Transverse colon (tissue), 4 donors: ENCODE data around the gene UNC5C. TPM values are rescaled to one million over a fixed set of nuclear protein-coding genes. Genes with fewer than 3 reads are reported as not detected.
A peak's percentile ranks its signal among the peaks of the same experiment; 100 is the strongest.

ENCODE experiments used
- DNase-seq: peaks from one replicate; pipeline ENCODE4 v3.0.0-alpha.2; 2019
- H3K27ac ChIP-seq, 4 donors: fragments of 200-600 bp; sonication (generic); 2 replicates each; pipeline ENCODE4 v1.5.1; 2016 to 2018; ENCODE audit warnings: inconsistent platforms in 4 of 4
- H3K27me3 ChIP-seq: fragments of 200-600 bp; sonication (generic); 2 replicates; pipeline ENCODE4 v1.5.1; 2017; ENCODE audit warnings: inconsistent platforms
- H3K36me3 ChIP-seq, 4 donors: fragments of 200-600 bp; sonication (generic); 2 replicates each; pipeline ENCODE4 v1.5.1; 2017 to 2019; ENCODE audit warnings: inconsistent platforms in 4 of 4
- H3K4me1 ChIP-seq, 4 donors: fragments of 200-600 bp; sonication (generic); 2 replicates each; pipeline ENCODE4 v1.5.1; 2017 to 2020; ENCODE audit warnings: inconsistent platforms in 4 of 4
- H3K4me3 ChIP-seq, 4 donors: fragments of 200-600 bp; sonication (generic); 1 replicate in 1 of 4; 2 replicates in 3 of 4; pipeline versions ENCODE4 v1.5.1 to v1.6.1; 2017 to 2019; ENCODE audit warnings: inconsistent platforms in 4 of 4
- H3K9me3 ChIP-seq, 2 donors: fragments of 200-600 bp; sonication (generic); 2 replicates each; pipeline ENCODE4 v1.5.1; 2017 to 2019; ENCODE audit warnings: inconsistent platforms in 2 of 2
- EP300 ChIP-seq: sonication (generic); formaldehyde crosslinking; IDR thresholded peaks from one replicate; pipeline ENCODE4 v1.6.1; 2017; ENCODE audit warnings: antibody characterized with exemption, low read depth
- POLR2A ChIP-seq: fragments of 450-650 bp; IDR thresholded peaks from one replicate; pipeline ENCODE4 v1.6.1; 2016; ENCODE audit warnings: antibody characterized with exemption, mild to moderate bottlenecking, moderate library complexity
- POLR2AphosphoS5 ChIP-seq, 3 donors: sonication (generic); formaldehyde crosslinking; IDR thresholded peaks; one replicate each; pipeline ENCODE4 v1.6.1; 2016; ENCODE audit warnings: antibody characterized with exemption in 3 of 3
- WGBS, 2 donors: methylation state at CpG; one replicate each; pipeline ENCODE4 v1.1.5; 2018; ENCODE audit warnings: low coverage in 1 of 2; 5-methylcytosine and 5-hydroxymethylcytosine counted together
- in situ Hi-C, 4 donors: fragments of 200-750 bp; cut with MboI; loops; one replicate each; pipeline versions ENCODE4 v1.15.0 to v1.15.1; 2017; ENCODE audit warnings: low sequenced_read_pairs in 3 of 4, low pct_ligation_motif_present in 1 of 4, low pct_unique_long_range_greater_than_20kb in 1 of 4
- intact Hi-C: fragments of 100-400 bp; cut with DNase I; formaldehyde crosslinking; loops from one replicate; pipeline ENCODE4 v1.15.1; 2023; ENCODE audit warnings: low total_unique reads
- total RNA-seq, 4 donors: library from RNA; depleted of rRNA; stranded (reverse); fragments of >200 nt; gene quantifications; one replicate each; pipeline ENCODE4 v1.1.0, GENCODE V29; 2016
- TF ChIP-seq, protein P1 (sequence below), 5 experiments: fragments of 200-600 bp in 3 of 5; fragments of 450-650 bp in 2 of 5; sonication (generic) in 3 of 5; IDR thresholded peaks; 1 replicate in 2 of 5; 2 replicates in 3 of 5; pipeline ENCODE4 v1.5.1; 2016 to 2017; ENCODE audit warnings: antibody characterized with exemption in 5 of 5, inconsistent platforms in 3 of 5, mild to moderate bottlenecking in 2 of 5, moderate library complexity in 1 of 5

The UNC5C gene
- total RNA-seq, 4 donors from 2014 or later = 4.5 to 6.8 (median 4.8) TPM

GRCh38 chr4:95511477-95511876 is 37.3 kb downstream of the UNC5C start:
- TF ChIP-seq, protein P1, sequence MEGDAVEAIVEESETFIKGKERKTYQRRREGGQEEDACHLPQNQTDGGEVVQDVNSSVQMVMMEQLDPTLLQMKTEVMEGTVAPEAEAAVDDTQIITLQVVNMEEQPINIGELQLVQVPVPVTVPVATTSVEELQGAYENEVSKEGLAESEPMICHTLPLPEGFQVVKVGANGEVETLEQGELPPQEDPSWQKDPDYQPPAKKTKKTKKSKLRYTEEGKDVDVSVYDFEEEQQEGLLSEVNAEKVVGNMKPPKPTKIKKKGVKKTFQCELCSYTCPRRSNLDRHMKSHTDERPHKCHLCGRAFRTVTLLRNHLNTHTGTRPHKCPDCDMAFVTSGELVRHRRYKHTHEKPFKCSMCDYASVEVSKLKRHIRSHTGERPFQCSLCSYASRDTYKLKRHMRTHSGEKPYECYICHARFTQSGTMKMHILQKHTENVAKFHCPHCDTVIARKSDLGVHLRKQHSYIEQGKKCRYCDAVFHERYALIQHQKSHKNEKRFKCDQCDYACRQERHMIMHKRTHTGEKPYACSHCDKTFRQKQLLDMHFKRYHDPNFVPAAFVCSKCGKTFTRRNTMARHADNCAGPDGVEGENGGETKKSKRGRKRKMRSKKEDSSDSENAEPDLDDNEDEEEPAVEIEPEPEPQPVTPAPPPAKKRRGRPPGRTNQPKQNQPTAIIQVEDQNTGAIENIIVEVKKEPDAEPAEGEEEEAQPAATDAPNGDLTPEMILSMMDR (IDR thresholded peaks at IDR 0.05) = no peak
- TF ChIP-seq EP300 = no peak
- no peak for TF ChIP-seq POLR2AphosphoS5 (IDR thresholded peaks at IDR 0.05)
- TF ChIP-seq POLR2A = no peak
- Histone ChIP-seq H3K4me1 (no peaks in the 10 kb centered on the region), H3K27me3 (no peaks in the 10 kb centered on the region), H3K4me3 (no peak overlapping the region), H3K9me3 (no peaks in the 10 kb centered on the region), H3K27ac (no peak overlapping the region), H3K36me3 (no peaks in the 10 kb centered on the region)
- in situ Hi-C loops = no loop called here
- intact Hi-C loops = no loop called here
- WGBS, 2 donors = 83 to 100% methylated on average over 2 to 3 of the region's 3 CpGs
- DNase-seq = no peak

- Histone ChIP-seq H3K27ac (no peak overlapping the region), H3K4me3 (no peak overlapping the region), H3K9me3 (no peaks in the 10 kb centered on the region), H3K27me3 (no peaks in the 10 kb centered on the region), H3K36me3 (no peaks in the 10 kb centered on the region), H3K4me1 (no peaks in the 10 kb centered on the region)
- in situ Hi-C loops = no loop called here
- DNase-seq = no peak
- TF ChIP-seq, protein P1 (IDR thresholded peaks at IDR 0.05) = no peak
- TF ChIP-seq POLR2AphosphoS5 (IDR thresholded peaks at IDR 0.05) = no peak
- no peak for TF ChIP-seq EP300
- no peak for TF ChIP-seq POLR2A
- intact Hi-C loops = no loop called here
- WGBS, 2 donors = 75 to 100% methylated on average over 1 to 2 of the region's 2 CpGs
Observed at GRCh38 chr4:95510877-95511276, 37.9 kb downstream of the UNC5C start.

GRCh38 chr4:95510145-95510544 is 38.6 kb downstream of the UNC5C start:
- Histone ChIP-seq H3K9me3 (no peaks in the 10 kb centered on the region), H3K27me3 (no peaks in the 10 kb centered on the region), H3K4me1 (no peaks in the 10 kb centered on the region), H3K27ac (no peak overlapping the region), H3K4me3 (no peak overlapping the region), H3K36me3 (no peaks in the 10 kb centered on the region)
- intact Hi-C loops = no loop called here
- 4 to 5% methylated on average over 2 of the region's 2 CpGs for WGBS, 2 donors
- in situ Hi-C loops = no loop called here
- TF ChIP-seq, protein P1 (IDR thresholded peaks at IDR 0.05) = peak in 4 of 5 experiments; percentile 25 to 54 (median 44)
- TF ChIP-seq EP300 = no peak
- DNase-seq = no peak

- in situ Hi-C loops = no loop called here
- H3K36me3 ChIP-seq = no peaks in the 10 kb centered on the region
Observed at GRCh38 chr4:95508421-95508820, 40.4 kb downstream of the UNC5C start.

More at GRCh38 chr4:95508421-95508820, 40.4 kb downstream of the UNC5C start:
- H3K27ac ChIP-seq = no peak overlapping the region
- H3K27me3 ChIP-seq = no peaks in the 10 kb centered on the region
- H3K4me3 ChIP-seq = no peak overlapping the region
- no peaks in the 10 kb centered on the region for H3K4me1 ChIP-seq
- 22 to 23% methylated on average over 1 of the region's 1 CpG for WGBS, 2 donors
- no peak for TF ChIP-seq EP300
- no peak for TF ChIP-seq POLR2AphosphoS5 (IDR thresholded peaks at IDR 0.05)
- TF ChIP-seq, protein P1 (IDR thresholded peaks at IDR 0.05) = no peak
- TF ChIP-seq POLR2A = no peak
- no peaks in the 10 kb centered on the region for H3K9me3 ChIP-seq
- no peak for DNase-seq
- intact Hi-C loops = no loop called here
